K562 (cell line): ENCODE results near the gene OPA3. TPM values are rescaled to one million over a fixed set of nuclear protein-coding genes. Genes with fewer than 3 reads are reported as not detected.

ENCODE experiments used
- ILF3 ChIP-seq: fragments of 450-650 bp; IDR thresholded peaks from 2 replicates; pipeline ENCODE4 v1.6.1; 2018; ENCODE audit warnings: antibody characterized with exemption, mild to moderate bottlenecking, moderate library complexity, borderline replicate concordance
- KDM1A ChIP-seq, 2 experiments: fragments of 450-650 bp; IDR thresholded peaks; 2 replicates each; pipeline ENCODE4 v1.6.1; 2016; ENCODE audit warnings: mild to moderate bottlenecking in 2 of 2
- KLF1 ChIP-seq: fragments of 450-650 bp; IDR thresholded peaks from 2 replicates; pipeline ENCODE4 v1.6.1; 2016; ENCODE audit warnings: missing genetic modification characterization, missing compliant biosample characterization
- MED1 ChIP-seq: sonication (generic); formaldehyde crosslinking; IDR thresholded peaks from 2 replicates; pipeline ENCODE4 v1.8.1; 2023; ENCODE audit warnings: missing genetic modification reagents, borderline replicate concordance
- MXI1 ChIP-seq: IDR thresholded peaks from 2 replicates; pipeline ENCODE4 v1.6.1; 2011; ENCODE audit warnings: low read depth, mild to moderate bottlenecking, improper control_type of control experiment, low read length
- RBM14 ChIP-seq: fragments of 200-400 bp; formaldehyde crosslinking; IDR thresholded peaks from 2 replicates; pipeline ENCODE4 v1.6.1; 2018; ENCODE audit warnings: low read depth, mild to moderate bottlenecking, low read length, moderate library complexity, borderline replicate concordance; ENCODE audit not compliant: insufficient read depth
- RNF2 ChIP-seq: sonication (generic); IDR thresholded peaks from 2 replicates; pipeline ENCODE4 v1.6.1; 2016
- SMARCA4 ChIP-seq: fragments of 450-650 bp; IDR thresholded peaks from 2 replicates; pipeline ENCODE4 v1.6.1; 2016
- polyA plus RNA-seq, 8 experiments: library from polyadenylated mRNA; depleted of rRNA in 4 of 8; stranded (reverse) in 5 of 8; unstranded in 3 of 8; fragments of >200 nt; fragmentation: Nextera tagmentation in 2 of 8; fragmentation: Illumina TruSeq in 1 of 8; extraction: Ambion mirVana in 2 of 8; extraction: Trizol in 1 of 8; gene quantifications; 2 replicates each; pipeline versions ENCODE4 v1.2.1 to v1.2.3, GENCODE V29; 2011 to 2014; ENCODE audit warnings: inconsistent platforms in 1 of 8, missing spikeins in 1 of 8
- total RNA-seq, 7 experiments: library from RNA; depleted of rRNA in 6 of 7; stranded (reverse); fragments of >200 nt in 6 of 7; fragmentation: Illumina TruSeq in 2 of 7; extraction: Trizol in 2 of 7; gene quantifications; 2 replicates each; pipeline versions ENCODE4 v1.2.1 to v1.2.3, GENCODE V29; 2011 to 2021; ENCODE audit warnings: low replicate concordance in 1 of 7
- TF ChIP-seq, protein P1 (sequence below): fragments of 250-450 bp; sonication (Bioruptor Pico); IDR thresholded peaks from 2 replicates; pipeline ENCODE4 v1.4.0; 2020; ENCODE audit warnings: borderline replicate concordance
- TF ChIP-seq, protein P2 (sequence below), 2 experiments: fragments of 450-650 bp in 1 of 2; sonication (generic) in 1 of 2; formaldehyde crosslinking in 1 of 2; IDR thresholded peaks; 2 replicates each; pipeline versions ENCODE4 v1.7.1 to v1.9.0; 2016 to 2022; ENCODE audit warnings: inconsistent platforms in 1 of 2, mild to moderate bottlenecking in 1 of 2, missing genetic modification reagents in 1 of 2
- TF ChIP-seq, protein P3 (sequence below), 2 experiments: IDR thresholded peaks in 1 of 2; conservative IDR thresholded peaks in 1 of 2; 2 replicates each; pipeline ENCODE4 v1.6.1; 2016; ENCODE audit warnings: low read depth in 2 of 2, mild to moderate bottlenecking in 1 of 2, missing compliant biosample characterization in 1 of 2, missing genetic modification characterization in 1 of 2, moderate library complexity in 1 of 2

The OPA3 gene
- total and polyA plus RNA-seq, 9 of the 15 experiments (the other 6 are each of a cell fraction or from before 2014, with no cell fraction given), result 1.4 to 18.8 (median 9.0) TPM

DNA sequence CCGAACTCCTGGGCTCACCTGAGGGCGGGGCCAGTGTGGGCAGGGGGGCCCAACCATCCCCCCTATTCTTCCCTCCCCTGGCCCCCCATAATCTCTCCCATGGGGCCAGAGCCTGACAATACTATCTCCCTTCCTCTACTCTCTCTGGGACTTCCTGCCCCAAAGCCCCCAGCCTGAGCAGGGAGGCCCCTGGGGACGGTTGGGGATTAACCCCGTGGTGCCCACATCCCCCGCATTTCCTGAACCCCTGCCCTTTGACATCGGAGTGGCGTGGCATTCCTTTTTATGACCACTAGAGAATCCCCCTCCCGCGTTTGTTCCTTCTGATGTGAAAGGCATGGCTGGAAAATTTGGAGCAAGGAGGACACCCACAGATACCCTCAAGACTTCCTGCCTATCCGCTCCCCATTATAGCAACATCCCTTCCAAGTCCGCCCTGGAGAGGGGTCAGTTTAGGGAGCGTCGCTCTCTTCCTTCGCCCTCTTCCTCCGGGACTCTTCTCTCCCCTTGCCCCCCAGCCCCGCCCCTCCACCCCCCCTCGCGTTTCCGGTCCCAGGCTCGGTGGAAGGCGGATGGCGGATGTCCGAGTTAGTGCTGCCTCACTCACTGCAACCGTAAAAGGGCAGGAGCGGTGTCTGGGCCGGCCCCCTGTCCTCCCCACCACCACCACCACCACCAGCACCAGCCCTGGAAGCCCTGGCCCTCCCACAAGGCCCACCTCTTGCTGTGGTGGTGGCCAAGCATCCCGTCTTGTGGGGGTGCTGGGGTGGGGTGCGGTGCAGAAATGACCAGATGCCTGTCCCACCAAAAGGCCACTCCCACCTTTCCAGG lies 75.5 kb downstream of the OPA3 start (continued):
- TF ChIP-seq, protein P1, sequence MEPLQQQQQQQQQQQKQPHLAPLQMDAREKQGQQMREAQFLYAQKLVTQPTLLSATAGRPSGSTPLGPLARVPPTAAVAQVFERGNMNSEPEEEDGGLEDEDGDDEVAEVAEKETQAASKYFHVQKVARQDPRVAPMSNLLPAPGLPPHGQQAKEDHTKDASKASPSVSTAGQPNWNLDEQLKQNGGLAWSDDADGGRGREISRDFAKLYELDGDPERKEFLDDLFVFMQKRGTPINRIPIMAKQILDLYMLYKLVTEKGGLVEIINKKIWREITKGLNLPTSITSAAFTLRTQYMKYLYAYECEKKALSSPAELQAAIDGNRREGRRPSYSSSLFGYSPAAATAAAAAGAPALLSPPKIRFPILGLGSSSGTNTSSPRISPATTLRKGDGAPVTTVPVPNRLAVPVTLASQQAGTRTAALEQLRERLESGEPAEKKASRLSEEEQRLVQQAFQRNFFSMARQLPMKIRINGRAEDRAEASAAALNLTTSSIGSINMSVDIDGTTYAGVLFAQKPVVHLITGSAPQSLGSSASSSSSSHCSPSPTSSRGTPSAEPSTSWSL, result no peak
- no peak; the same call in 1 of the 2 replicates for TF ChIP-seq SMARCA4
- TF ChIP-seq RNF2, result peak; percentile 61; the same call in 1 of the 2 replicates
- no peak for TF ChIP-seq KLF1 (tag)
- no peak for TF ChIP-seq KDM1A (IDR thresholded peaks at IDR 0.05)
- TF ChIP-seq, protein P2, sequence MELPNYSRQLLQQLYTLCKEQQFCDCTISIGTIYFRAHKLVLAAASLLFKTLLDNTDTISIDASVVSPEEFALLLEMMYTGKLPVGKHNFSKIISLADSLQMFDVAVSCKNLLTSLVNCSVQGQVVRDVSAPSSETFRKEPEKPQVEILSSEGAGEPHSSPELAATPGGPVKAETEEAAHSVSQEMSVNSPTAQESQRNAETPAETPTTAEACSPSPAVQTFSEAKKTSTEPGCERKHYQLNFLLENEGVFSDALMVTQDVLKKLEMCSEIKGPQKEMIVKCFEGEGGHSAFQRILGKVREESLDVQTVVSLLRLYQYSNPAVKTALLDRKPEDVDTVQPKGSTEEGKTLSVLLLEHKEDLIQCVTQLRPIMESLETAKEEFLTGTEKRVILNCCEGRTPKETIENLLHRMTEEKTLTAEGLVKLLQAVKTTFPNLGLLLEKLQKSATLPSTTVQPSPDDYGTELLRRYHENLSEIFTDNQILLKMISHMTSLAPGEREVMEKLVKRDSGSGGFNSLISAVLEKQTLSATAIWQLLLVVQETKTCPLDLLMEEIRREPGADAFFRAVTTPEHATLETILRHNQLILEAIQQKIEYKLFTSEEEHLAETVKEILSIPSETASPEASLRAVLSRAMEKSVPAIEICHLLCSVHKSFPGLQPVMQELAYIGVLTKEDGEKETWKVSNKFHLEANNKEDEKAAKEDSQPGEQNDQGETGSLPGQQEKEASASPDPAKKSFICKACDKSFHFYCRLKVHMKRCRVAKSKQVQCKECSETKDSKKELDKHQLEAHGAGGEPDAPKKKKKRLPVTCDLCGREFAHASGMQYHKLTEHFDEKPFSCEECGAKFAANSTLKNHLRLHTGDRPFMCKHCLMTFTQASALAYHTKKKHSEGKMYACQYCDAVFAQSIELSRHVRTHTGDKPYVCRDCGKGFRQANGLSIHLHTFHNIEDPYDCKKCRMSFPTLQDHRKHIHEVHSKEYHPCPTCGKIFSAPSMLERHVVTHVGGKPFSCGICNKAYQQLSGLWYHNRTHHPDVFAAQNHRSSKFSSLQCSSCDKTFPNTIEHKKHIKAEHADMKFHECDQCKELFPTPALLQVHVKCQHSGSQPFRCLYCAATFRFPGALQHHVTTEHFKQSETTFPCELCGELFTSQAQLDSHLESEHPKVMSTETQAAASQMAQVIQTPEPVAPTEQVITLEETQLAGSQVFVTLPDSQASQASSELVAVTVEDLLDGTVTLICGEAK (IDR thresholded peaks at IDR 0.05), result no peak; the same call in 1 of the 2 replicates
- TF ChIP-seq, protein P2 (CRISPR knock-in tag; IDR thresholded peaks at IDR 0.05), result peak; percentile 32; the same call in 1 of the 2 replicates
- no peak for TF ChIP-seq MXI1
- TF ChIP-seq ILF3, result no peak
- no peak for TF ChIP-seq MED1 (CRISPR knock-in tag)
- TF ChIP-seq, protein P3, sequence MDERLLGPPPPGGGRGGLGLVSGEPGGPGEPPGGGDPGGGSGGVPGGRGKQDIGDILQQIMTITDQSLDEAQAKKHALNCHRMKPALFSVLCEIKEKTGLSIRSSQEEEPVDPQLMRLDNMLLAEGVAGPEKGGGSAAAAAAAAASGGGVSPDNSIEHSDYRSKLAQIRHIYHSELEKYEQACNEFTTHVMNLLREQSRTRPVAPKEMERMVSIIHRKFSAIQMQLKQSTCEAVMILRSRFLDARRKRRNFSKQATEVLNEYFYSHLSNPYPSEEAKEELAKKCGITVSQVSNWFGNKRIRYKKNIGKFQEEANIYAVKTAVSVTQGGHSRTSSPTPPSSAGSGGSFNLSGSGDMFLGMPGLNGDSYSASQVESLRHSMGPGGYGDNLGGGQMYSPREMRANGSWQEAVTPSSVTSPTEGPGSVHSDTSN (CRISPR knock-in tag; IDR thresholded peaks at IDR 0.05; ENCODE audit: low read depth), result no peak
- TF ChIP-seq, protein P3 (tag; conservative IDR thresholded peaks at IDR 0.05; ENCODE audit: low read depth), result no peak
- no peak for TF ChIP-seq RBM14
